Mesothelial cell of epicardium (in vitro differentiated cells): ENCODE data around the gene PAK4. TPM values are rescaled to one million over a fixed set of nuclear protein-coding genes. Genes with fewer than 3 reads are reported as not detected.
A peak's percentile ranks its signal among the peaks of the same experiment; 100 is the strongest.

Experiments
- DNase-seq, 2 experiments: peaks; one replicate each; pipeline ENCODE4 v3.0.0; 2021; ENCODE audit warnings: low spot score in 2 of 2; ENCODE audit not compliant: unreplicated experiment in 2 of 2
- H3K27ac Mint-ChIP-seq: 2 replicates; pipeline ENCODE4 v1.8.0; 2021; ENCODE audit warnings: mixed read lengths
- H3K27me3 Mint-ChIP-seq: 2 replicates; pipeline ENCODE4 v1.8.0; 2021; ENCODE audit warnings: low read depth, mixed read lengths
- H3K36me3 Mint-ChIP-seq: 2 replicates; pipeline ENCODE4 v1.8.0; 2021; ENCODE audit warnings: mixed read lengths
- H3K4me1 Mint-ChIP-seq: 2 replicates; pipeline ENCODE4 v1.8.0; 2021; ENCODE audit warnings: mixed read lengths
- H3K4me3 Mint-ChIP-seq: 2 replicates; pipeline ENCODE4 v1.8.0; 2021; ENCODE audit warnings: mild to moderate bottlenecking, moderate library complexity, mixed read lengths
- H3K9me3 Mint-ChIP-seq: 2 replicates; pipeline ENCODE4 v1.8.0; 2021; ENCODE audit warnings: mixed read lengths
- total RNA-seq: library from RNA; stranded (reverse); gene quantifications from 3 replicates; pipeline ENCODE4 v1.2.1, GENCODE V29; 2021
- TF ChIP-seq, protein P1 (sequence below): fragments of 200-600 bp; sonication (generic); IDR thresholded peaks from one replicate; pipeline ENCODE4 v1.5.0; 2021; ENCODE audit warnings: antibody characterized with exemption; ENCODE audit not compliant: unreplicated experiment

The PAK4 gene
- total RNA-seq, 1 donor from 2014 or later, result 102 TPM

DNA sequence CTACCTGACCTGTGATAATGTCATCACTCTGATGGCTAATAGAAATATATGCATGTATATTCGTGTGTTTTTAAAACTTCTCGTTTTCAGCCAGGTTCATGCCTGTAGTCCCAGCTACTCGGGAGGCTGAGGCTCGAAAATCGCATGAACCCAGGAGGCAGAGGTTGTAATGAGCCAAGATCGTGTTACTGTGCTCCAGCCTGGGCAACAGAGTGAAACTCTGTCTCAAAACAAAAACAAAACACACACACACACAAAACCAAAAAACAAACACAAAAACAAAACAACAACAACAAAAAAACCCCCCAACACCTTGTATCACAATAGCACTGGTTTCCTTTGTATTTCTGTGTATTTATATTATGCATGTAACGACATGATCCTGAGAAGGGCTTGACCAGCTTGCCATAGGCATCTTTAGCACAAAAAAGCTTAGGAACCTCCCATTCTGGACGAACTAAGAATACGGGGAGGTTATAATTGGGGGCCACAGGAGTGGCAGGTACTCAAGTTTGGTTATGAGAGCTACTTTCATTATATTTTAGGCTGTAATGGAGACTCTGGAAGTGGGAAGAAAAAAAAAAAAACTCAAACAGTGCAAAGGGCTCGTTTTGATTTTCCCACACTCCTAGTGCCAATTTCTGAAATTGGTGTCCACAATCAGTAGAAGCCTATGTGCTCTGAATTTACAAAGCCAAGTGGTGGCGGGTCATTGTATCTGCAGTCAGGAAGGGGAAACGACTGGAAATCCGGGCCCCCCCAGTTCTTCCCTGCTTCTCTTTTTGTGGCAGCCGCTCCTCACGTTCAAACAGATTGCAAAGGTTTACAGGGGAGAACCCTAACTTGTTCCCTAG, 42.6 kb upstream of the PAK4 start:
- no peak for DNase-seq
- Mint-ChIP-seq H3K27me3 (peaks cover 85% of the 10 kb centered on the region), H3K4me3 (peak overlapping the region; percentile 47), H3K27ac (no peak overlapping the region), H3K9me3 (no peaks in the 10 kb centered on the region), H3K36me3 (no peaks in the 10 kb centered on the region), H3K4me1 (peaks cover 11% of the 10 kb centered on the region)
- TF ChIP-seq, protein P1, sequence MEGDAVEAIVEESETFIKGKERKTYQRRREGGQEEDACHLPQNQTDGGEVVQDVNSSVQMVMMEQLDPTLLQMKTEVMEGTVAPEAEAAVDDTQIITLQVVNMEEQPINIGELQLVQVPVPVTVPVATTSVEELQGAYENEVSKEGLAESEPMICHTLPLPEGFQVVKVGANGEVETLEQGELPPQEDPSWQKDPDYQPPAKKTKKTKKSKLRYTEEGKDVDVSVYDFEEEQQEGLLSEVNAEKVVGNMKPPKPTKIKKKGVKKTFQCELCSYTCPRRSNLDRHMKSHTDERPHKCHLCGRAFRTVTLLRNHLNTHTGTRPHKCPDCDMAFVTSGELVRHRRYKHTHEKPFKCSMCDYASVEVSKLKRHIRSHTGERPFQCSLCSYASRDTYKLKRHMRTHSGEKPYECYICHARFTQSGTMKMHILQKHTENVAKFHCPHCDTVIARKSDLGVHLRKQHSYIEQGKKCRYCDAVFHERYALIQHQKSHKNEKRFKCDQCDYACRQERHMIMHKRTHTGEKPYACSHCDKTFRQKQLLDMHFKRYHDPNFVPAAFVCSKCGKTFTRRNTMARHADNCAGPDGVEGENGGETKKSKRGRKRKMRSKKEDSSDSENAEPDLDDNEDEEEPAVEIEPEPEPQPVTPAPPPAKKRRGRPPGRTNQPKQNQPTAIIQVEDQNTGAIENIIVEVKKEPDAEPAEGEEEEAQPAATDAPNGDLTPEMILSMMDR, result no peak

DNA sequence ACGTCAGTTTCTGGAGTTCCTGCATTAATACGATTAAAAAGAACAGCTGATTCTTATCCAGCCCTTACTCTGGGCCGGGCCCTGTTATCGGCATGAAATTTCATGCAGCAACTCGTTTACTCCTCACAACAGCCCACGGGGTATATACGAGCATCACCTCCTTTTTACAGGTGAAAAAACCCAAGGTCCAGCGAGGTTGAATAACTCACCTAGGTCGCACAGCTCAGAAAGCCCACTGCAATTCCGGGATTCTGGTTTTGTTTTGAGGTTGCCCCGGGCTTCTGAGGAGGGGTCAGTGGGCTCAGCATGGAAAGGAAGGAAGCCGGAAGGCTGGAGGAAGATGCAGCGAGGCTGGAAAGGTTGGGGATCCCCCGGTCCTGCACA, 42.0 kb upstream of the PAK4 start:
- Mint-ChIP-seq H3K27me3 (peaks cover 86% of the 10 kb centered on the region), H3K4me1 (peaks cover 11% of the 10 kb centered on the region), H3K9me3 (no peaks in the 10 kb centered on the region), H3K4me3 (peak overlapping the region; percentile 47), H3K27ac (no peak overlapping the region), H3K36me3 (no peaks in the 10 kb centered on the region)
- TF ChIP-seq, protein P1, result no peak
- DNase-seq, result no peak

DNA sequence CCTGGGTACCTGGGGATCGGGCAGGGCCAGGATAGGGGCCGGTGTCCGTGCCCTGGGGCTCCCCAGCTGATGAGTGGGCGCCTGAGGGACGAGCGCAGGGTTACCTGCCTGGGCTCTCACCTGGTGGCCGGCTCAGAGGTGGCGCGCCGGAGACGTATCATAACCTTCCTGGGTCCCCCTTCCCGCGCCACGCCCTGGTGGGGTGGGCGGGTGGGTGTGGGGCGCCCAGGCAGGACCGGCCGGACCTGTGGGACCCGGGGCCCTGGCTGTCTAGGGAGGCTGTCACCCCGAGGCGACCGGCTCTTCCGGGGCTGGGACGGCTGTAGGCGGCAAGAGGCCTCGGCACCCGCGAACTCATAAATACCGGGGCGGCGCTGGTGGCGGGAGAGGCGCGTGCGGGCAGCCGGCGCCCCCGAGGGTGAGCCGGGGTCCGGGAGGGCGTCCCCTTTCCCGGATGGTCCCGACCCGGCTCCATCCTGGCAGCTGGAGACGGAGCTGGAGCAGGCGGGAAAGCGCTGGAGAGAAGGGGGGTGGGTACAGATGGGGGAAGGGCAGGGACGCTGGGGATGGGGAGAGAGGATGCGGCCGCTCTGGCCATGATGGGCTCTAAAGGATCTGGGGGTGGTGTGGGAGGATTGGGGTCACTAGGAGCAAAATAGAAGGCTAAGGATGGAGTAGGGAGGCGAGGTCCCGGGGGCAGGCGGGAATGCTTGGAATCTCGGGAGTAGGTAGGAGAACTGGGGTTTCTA, 41.4 kb upstream of the PAK4 start, which contains the start of gene ACP7:
Gene ACP7, plus strand, starts transcription at position 386 of the 749 bp plus-strand sequence. CDS start 902 bp downstream, outside the sequence.
- no peak for DNase-seq
- H3K27ac Mint-ChIP-seq, result no peak within 1 kb of the TSS
- H3K36me3 Mint-ChIP-seq, result no peaks in the 10 kb centered on the region
- no peaks in the 10 kb centered on the region for H3K9me3 Mint-ChIP-seq
- peak within 1 kb of the TSS; percentile 54 for H3K4me3 Mint-ChIP-seq
- TF ChIP-seq, protein P1, result no peak
- H3K27me3 Mint-ChIP-seq, result peaks cover 81% of the 10 kb centered on the region
- peaks cover 11% of the 10 kb centered on the region for H3K4me1 Mint-ChIP-seq

DNA sequence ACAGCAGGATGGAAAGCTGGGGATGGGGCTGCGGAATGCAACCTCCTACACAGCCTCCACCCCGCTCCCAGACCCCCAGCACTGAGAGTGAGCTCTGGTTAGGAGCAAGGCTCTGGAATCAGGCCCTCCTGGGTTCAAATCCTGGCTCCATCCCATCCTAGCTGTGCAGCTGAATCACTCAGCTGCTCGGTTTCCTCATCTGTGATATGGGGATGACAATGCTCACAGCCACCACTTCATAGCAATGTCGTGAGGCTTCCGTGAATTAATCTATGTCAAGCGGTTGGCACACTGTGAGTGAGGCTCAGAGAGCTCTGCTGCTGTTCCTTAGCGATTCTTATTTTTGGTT, 40.9 kb upstream of the PAK4 start:
- H3K27me3 Mint-ChIP-seq, result peaks cover 82% of the 10 kb centered on the region
- H3K4me3 Mint-ChIP-seq, result peak overlapping the region; percentile 54
- H3K36me3 Mint-ChIP-seq, result no peaks in the 10 kb centered on the region
- H3K9me3 Mint-ChIP-seq, result no peaks in the 10 kb centered on the region
- DNase-seq, result no peak
- H3K4me1 Mint-ChIP-seq, result peaks cover 11% of the 10 kb centered on the region
- TF ChIP-seq, protein P1, result no peak
- no peak overlapping the region for H3K27ac Mint-ChIP-seq

DNA sequence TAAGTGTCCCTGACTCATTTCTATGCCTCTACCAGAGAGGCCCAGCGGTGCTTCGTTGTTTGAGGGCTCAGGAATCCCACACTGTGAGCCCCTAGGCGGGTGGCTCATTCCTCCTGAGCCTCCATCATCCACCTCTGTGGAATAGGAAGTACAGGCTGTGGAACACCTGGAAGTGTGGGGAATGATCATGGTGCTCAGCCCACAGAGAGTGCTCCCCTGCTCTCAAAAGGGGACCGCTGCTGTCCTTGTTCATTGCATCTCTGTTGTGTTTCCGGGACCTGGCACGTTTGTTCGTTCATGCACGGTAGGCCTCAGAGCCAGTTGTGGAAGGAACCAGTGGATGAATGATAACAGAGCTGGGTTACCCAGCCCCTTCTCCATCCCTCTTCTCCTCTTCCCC, 40.2 kb upstream of the PAK4 start:
- TF ChIP-seq, protein P1, result no peak
- no peak overlapping the region for H3K4me3 Mint-ChIP-seq

More for the DNA sequence above, 40.2 kb upstream of the PAK4 start:
- H3K27ac Mint-ChIP-seq, result no peak overlapping the region
- H3K36me3 Mint-ChIP-seq, result no peaks in the 10 kb centered on the region
- DNase-seq, result no peak
- no peaks in the 10 kb centered on the region for H3K9me3 Mint-ChIP-seq
- peaks cover 85% of the 10 kb centered on the region for H3K27me3 Mint-ChIP-seq
- H3K4me1 Mint-ChIP-seq, result peaks cover 11% of the 10 kb centered on the region
